ENCODE measurements around the gene MFN1. TPM values are rescaled to one million over a fixed set of nuclear protein-coding genes. Genes with fewer than 3 reads are reported as not detected.

Gene MFN1
- total RNA-seq, 2 experiments from 2014 or later: 30.6 to 31.2 TPM

- DNase-seq: no peak
- ChIA-PET CTCF (interaction anchor here (1.0 kb wide), 1 partner anchor 50 kb away, joined by 3 read pairs; no protein-coding TSS in a partner anchor), POLR2A (no interaction called here)
- H3K27me3 Mint-ChIP-seq: no peaks in the 10 kb centered on the region
- no peaks in the 10 kb centered on the region for H3K4me1 Mint-ChIP-seq
- no peak overlapping the region for H3K4me3 Mint-ChIP-seq
- H3K36me3 Mint-ChIP-seq (ENCODE audit: low read depth): peaks cover 24% of the 10 kb centered on the region
- no peaks in the 10 kb centered on the region for H3K9me3 Mint-ChIP-seq
- no peak overlapping the region for H3K27ac Mint-ChIP-seq
Measured at GRCh38 chr3:179373938-179374337, 26.4 kb downstream of the MFN1 start.

GRCh38 chr3:179375091-179375999 is 27.8 kb downstream of the MFN1 start:
- Mint-ChIP-seq H3K4me3 (no peak overlapping the region), H3K4me1 (no peaks in the 10 kb centered on the region), H3K36me3 (ENCODE audit: low read depth) (peaks cover 29% of the 10 kb centered on the region), H3K9me3 (no peaks in the 10 kb centered on the region), H3K27me3 (no peaks in the 10 kb centered on the region), H3K27ac (no peak overlapping the region)
- POLR2A ChIA-PET: no interaction called here
- DNase-seq: no peak
- CTCF ChIA-PET: no interaction called here

- Mint-ChIP-seq H3K9me3 (no peaks in the 10 kb centered on the region), H3K36me3 (ENCODE audit: low read depth) (peaks cover 30% of the 10 kb centered on the region), H3K4me3 (no peak overlapping the region), H3K4me1 (no peaks in the 10 kb centered on the region), H3K27me3 (no peaks in the 10 kb centered on the region), H3K27ac (no peak overlapping the region)
- no peak for DNase-seq
- ChIA-PET CTCF (no interaction called here), POLR2A (no interaction called here)
Measured at GRCh38 chr3:179376474-179376873, 29.0 kb downstream of the MFN1 start.

- ChIA-PET POLR2A (no interaction called here), CTCF (no interaction called here)
- no peak for DNase-seq
- H3K4me1 Mint-ChIP-seq: no peaks in the 10 kb centered on the region
- H3K9me3 Mint-ChIP-seq: no peaks in the 10 kb centered on the region
- H3K27me3 Mint-ChIP-seq: no peaks in the 10 kb centered on the region
- no peak overlapping the region for H3K4me3 Mint-ChIP-seq
- no peak overlapping the region for H3K27ac Mint-ChIP-seq
- H3K36me3 Mint-ChIP-seq (ENCODE audit: low read depth): peaks cover 36% of the 10 kb centered on the region
Measured at GRCh38 chr3:179391906-179392305, 44.4 kb downstream of the MFN1 start.

- CTCF ChIA-PET: no interaction called here
- DNase-seq: no peak
- H3K27ac Mint-ChIP-seq: no peak overlapping the region
- POLR2A ChIA-PET: no interaction called here
- peaks cover 24% of the 10 kb centered on the region for H3K36me3 Mint-ChIP-seq (ENCODE audit: low read depth)
- H3K9me3 Mint-ChIP-seq: no peaks in the 10 kb centered on the region
- no peaks in the 10 kb centered on the region for H3K27me3 Mint-ChIP-seq
- no peak overlapping the region for H3K4me3 Mint-ChIP-seq
- no peaks in the 10 kb centered on the region for H3K4me1 Mint-ChIP-seq
Measured at GRCh38 chr3:179398574-179399231, 51.2 kb downstream of the MFN1 start.

GRCh38 chr3:179401561-179401960 is 54.1 kb downstream of the MFN1 start:
- no peak for DNase-seq
- CTCF ChIA-PET: interaction anchor here (0.8 kb wide), 1 partner anchor 10 kb away, joined by 3 read pairs; no protein-coding TSS in a partner anchor
- POLR2A ChIA-PET: no interaction called here
- no peaks in the 10 kb centered on the region for H3K9me3 Mint-ChIP-seq
- H3K4me1 Mint-ChIP-seq: no peaks in the 10 kb centered on the region
- peaks cover 23% of the 10 kb centered on the region for H3K36me3 Mint-ChIP-seq (ENCODE audit: low read depth)
- H3K27me3 Mint-ChIP-seq: no peaks in the 10 kb centered on the region
- H3K27ac Mint-ChIP-seq: no peak overlapping the region
- H3K4me3 Mint-ChIP-seq: no peak overlapping the region

- ChIA-PET POLR2A (no interaction called here), CTCF (interaction anchor here (1.6 to 1.7 kb wide), 2 partner anchors 8 to 9 kb away, joined by 3 to 5 read pairs; no protein-coding TSS in a partner anchor)
- H3K4me3 Mint-ChIP-seq: no peak overlapping the region
- H3K27ac Mint-ChIP-seq: no peak overlapping the region
- H3K36me3 Mint-ChIP-seq (ENCODE audit: low read depth): peaks cover 18% of the 10 kb centered on the region
- no peaks in the 10 kb centered on the region for H3K27me3 Mint-ChIP-seq
- H3K9me3 Mint-ChIP-seq: no peaks in the 10 kb centered on the region
- no peaks in the 10 kb centered on the region for H3K4me1 Mint-ChIP-seq
- no peak for DNase-seq
Measured at GRCh38 chr3:179402963-179403362, 55.5 kb downstream of the MFN1 start.

- Mint-ChIP-seq H3K4me1 (no peaks in the 10 kb centered on the region), H3K27ac (no peak overlapping the region), H3K4me3 (no peak overlapping the region), H3K36me3 (ENCODE audit: low read depth) (peaks cover 18% of the 10 kb centered on the region), H3K9me3 (no peaks in the 10 kb centered on the region), H3K27me3 (no peaks in the 10 kb centered on the region)
- CTCF ChIA-PET: interaction anchor here (1.6 kb wide), 1 partner anchor 9 kb away, joined by 3 read pairs; no protein-coding TSS in a partner anchor
- POLR2A ChIA-PET: interaction anchor here (1.1 kb wide), 1 partner anchor 12 kb away, joined by 3 read pairs; no protein-coding TSS in a partner anchor
- DNase-seq: no peak
Measured at GRCh38 chr3:179404307-179404706, 56.8 kb downstream of the MFN1 start.

- POLR2A ChIA-PET: no interaction called here
- Mint-ChIP-seq H3K27ac (no peak overlapping the region), H3K9me3 (no peaks in the 10 kb centered on the region), H3K4me1 (no peaks in the 10 kb centered on the region), H3K36me3 (ENCODE audit: low read depth) (no peaks in the 10 kb centered on the region), H3K4me3 (no peak overlapping the region), H3K27me3 (no peaks in the 10 kb centered on the region)
- CTCF ChIA-PET: no interaction called here
- DNase-seq: no peak
Measured at GRCh38 chr3:179410331-179410730, 62.8 kb downstream of the MFN1 start.

- Mint-ChIP-seq H3K27ac (no peak overlapping the region), H3K4me3 (no peak overlapping the region), H3K27me3 (no peaks in the 10 kb centered on the region), H3K4me1 (no peaks in the 10 kb centered on the region), H3K9me3 (no peaks in the 10 kb centered on the region), H3K36me3 (ENCODE audit: low read depth) (no peaks in the 10 kb centered on the region)
- no peak for DNase-seq
- ChIA-PET POLR2A (no interaction called here), CTCF (interaction anchor here (0.5 to 1.4 kb wide), 2 partner anchors 8 to 263 kb away, joined by 3 to 5 read pairs; partner anchors contain the start of gene PIK3CA)
Measured at GRCh38 chr3:179410999-179411398, 63.5 kb downstream of the MFN1 start.

GRCh38 chr3:179414804-179415203 is 67.3 kb downstream of the MFN1 start:
- POLR2A ChIA-PET: no interaction called here
- H3K36me3 Mint-ChIP-seq (ENCODE audit: low read depth): peaks cover 4% of the 10 kb centered on the region
- H3K9me3 Mint-ChIP-seq: no peaks in the 10 kb centered on the region
- no peak for DNase-seq
- no peaks in the 10 kb centered on the region for H3K27me3 Mint-ChIP-seq
- H3K4me1 Mint-ChIP-seq: no peaks in the 10 kb centered on the region
- no peak overlapping the region for H3K4me3 Mint-ChIP-seq
- no peak overlapping the region for H3K27ac Mint-ChIP-seq
- CTCF ChIA-PET: no interaction called here

GRCh38 chr3:179415377-179415776 is 67.9 kb downstream of the MFN1 start:
- peaks cover 4% of the 10 kb centered on the region for H3K36me3 Mint-ChIP-seq (ENCODE audit: low read depth)
- no peaks in the 10 kb centered on the region for H3K9me3 Mint-ChIP-seq
- CTCF ChIA-PET: no interaction called here
- no peaks in the 10 kb centered on the region for H3K4me1 Mint-ChIP-seq
- H3K27me3 Mint-ChIP-seq: no peaks in the 10 kb centered on the region
- DNase-seq: no peak
- no peak overlapping the region for H3K27ac Mint-ChIP-seq
- POLR2A ChIA-PET: no interaction called here
- H3K4me3 Mint-ChIP-seq: no peak overlapping the region

GRCh38 chr3:179416681-179417080 is 69.2 kb downstream of the MFN1 start:
- POLR2A ChIA-PET: interaction anchor here (1.7 kb wide), 1 partner anchor 12 kb away, joined by 3 read pairs; no protein-coding TSS in a partner anchor
- H3K27ac Mint-ChIP-seq: no peak overlapping the region
- CTCF ChIA-PET: interaction anchor here (0.7 kb wide), 1 partner anchor 772 kb away, joined by 4 read pairs; no protein-coding TSS in a partner anchor

More at GRCh38 chr3:179416681-179417080, 69.2 kb downstream of the MFN1 start:
- H3K36me3 Mint-ChIP-seq (ENCODE audit: low read depth): peaks cover 4% of the 10 kb centered on the region
- no peak for DNase-seq
- H3K4me3 Mint-ChIP-seq: no peak overlapping the region
- H3K27me3 Mint-ChIP-seq: no peaks in the 10 kb centered on the region
- H3K4me1 Mint-ChIP-seq: no peaks in the 10 kb centered on the region
- no peaks in the 10 kb centered on the region for H3K9me3 Mint-ChIP-seq

Measured in activated CD4-positive, alpha-beta memory T cell treated with anti-CD3 and anti-CD28 coated beads, Interleukin-2, amount 10 ng/mL, durations not matched to agents 7 days and 5 days (primary cell).